GM18511 (cell line): ENCODE data around the gene TXNRD3.

Experiments used
- ATAC-seq: cut with Tn5 transposase; IDR thresholded peaks from one replicate; pipeline ENCODE4 v1.9.1; 2021; ENCODE audit warnings: mild to moderate bottlenecking, moderate library complexity; ENCODE audit not compliant: unreplicated experiment

TXNRD3 gene

DNA sequence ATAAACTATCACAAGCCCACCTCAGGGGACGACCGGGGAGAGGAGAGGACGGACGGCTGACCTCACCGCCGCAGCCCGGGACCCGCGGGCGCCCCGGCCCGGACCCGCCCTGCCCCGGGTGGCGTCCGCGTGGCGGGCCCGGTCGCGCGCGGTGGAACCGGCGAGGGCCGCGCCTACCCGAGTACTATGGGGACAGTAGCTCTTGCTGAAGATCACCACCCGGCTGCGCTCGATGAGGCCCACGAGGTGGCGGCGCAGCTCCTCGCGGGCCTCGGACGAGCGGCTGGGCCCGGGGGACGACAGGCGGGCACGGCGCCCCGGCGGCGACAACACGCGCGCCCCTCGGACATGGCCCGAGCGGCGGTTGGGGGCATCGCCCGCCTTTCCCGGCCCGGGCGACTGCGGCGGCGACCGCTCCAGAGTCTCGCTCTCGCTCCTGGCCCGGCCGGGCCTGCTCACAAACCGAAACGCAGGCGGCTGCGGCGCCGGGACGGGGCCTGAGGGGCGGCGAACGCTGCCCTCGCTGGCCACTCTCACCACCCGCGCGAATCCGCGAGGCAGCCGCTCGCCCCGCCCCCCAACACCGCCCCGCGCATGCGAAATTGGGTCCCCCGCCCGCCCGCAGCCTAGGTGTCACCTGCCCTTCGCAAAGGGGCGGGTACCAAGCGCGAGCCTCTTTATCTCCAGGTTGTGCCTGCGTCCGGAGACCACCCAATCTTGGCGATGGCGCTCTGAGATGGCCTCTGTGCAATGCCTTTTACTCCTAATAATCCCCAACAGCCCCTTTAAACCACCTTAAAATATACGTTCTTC lies at the start of gene TXNRD3:
TSS of gene TXNRD3 (minus strand) at position 554 of the 813 bp plus-strand sequence.
- no peak for ATAC-seq

GRCh38 chr3:126703512-126704493 lies 48.9 kb upstream of the TXNRD3 start, which contains the start of gene CHCHD6:
Gene CHCHD6 (plus strand): TSS chr3:126704240. CDS start chr3:126704313, 73 bp downstream.
- ATAC-seq = peak; percentile 98

GRCh38 chr3:126699011-126699410 lies 44.1 kb upstream of the TXNRD3 start:
- no peak for ATAC-seq

DNA sequence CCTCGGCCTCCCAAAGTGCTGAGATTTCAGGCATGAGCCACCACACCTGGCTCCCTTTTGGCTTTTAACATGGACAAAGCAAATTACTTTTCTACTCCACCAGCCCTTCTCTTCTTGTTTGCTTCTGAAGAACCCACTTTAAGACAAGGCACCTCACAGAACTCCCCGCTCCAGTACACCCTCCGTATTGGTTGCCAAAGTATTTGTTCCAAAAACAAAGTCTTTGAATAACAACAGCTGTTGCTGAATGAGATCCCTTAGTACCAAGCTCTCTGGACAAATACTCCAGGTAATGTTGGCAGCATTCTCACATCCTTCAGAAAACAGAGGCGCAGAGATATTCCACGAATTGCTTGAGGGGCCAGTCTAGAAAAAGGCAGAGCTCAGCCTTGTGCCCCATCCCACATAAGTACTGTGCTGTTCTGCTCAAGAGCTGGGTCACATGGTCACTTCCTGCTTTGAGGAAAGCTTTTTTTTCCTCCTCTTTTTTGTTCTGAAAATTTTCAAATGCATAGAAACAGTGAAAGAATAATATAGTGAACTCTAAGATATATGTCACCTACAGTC lies 41.9 kb upstream of the TXNRD3 start:
- no peak for ATAC-seq

DNA sequence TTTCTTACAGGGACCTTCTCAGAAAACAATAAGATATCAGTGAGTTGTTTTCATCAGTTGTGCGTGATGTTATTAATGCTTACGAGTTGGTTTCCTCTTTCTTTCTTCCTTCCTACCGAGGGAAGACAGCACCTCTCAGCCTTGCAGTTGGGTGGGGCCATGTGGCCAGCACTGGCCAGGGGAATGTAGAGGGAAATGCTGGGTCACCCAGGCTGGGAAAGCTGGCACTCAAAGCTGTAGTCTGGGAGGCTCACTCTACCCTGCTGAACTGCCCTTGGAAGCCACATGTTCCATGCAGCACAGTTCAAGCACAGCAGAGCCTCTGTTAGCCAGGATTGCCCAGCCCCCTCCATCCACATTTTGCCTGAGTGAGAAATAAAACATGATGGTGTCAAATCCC lies 39.0 kb upstream of the TXNRD3 start:
- ATAC-seq = no peak

GRCh38 chr3:126692858-126693257 lies 37.9 kb upstream of the TXNRD3 start:
- no peak for ATAC-seq

DNA sequence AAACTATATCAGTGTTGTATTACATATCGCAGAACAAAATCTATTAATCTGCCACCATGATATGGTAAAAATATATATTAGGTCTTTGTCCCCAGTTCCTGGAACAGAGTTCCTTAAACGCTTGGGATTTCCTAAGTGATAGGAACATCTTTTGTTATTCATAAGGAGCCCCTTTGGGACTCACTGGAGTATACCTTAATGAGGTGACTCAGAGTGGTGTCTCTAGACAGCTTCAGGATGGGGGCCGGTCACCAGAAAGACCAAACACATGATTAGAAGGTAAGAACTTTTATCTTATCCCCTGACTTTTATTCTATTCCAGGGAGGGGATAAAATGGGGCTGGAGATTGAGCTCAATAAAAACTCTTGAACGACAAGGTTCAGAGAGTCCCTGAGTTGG lies 36.8 kb upstream of the TXNRD3 start:
- no peak for ATAC-seq

GRCh38 chr3:126685493-126685892 lies 30.6 kb upstream of the TXNRD3 start:
- no peak for ATAC-seq

GRCh38 chr3:126685021-126685420 lies 30.1 kb upstream of the TXNRD3 start:
- no peak for ATAC-seq

DNA sequence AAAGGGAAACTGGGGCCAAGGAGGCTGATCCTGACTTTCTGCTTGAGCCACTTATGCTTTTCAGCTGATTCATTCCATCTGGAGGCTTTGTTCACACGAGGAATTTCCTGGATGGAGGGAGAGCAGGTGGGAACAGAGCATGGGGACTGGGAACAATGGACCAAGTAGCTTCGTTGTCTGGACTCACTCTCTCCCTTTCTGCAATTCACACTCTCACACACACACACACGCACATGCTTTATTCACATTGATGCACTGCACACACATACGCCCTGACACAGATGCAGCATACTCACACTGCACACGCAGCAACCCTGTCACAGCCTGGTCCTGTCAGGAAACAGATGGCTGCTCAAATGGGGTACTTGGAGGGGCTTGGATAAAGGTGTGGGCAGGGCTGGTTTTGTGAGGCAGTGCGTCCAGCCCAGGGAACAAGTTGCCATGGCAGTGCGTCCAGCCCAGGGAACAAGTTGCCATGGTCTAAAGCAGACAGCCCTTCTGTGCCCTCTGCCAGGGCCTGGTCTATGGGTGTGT lies 29.4 kb upstream of the TXNRD3 start:
- ATAC-seq = no peak

GRCh38 chr3:126683069-126683468 lies 28.1 kb upstream of the TXNRD3 start:
- ATAC-seq = no peak

- ATAC-seq = no peak
Observed at GRCh38 chr3:126682009-126682408, 27.1 kb upstream of the TXNRD3 start.

- no peak for ATAC-seq
Observed at GRCh38 chr3:126680667-126681055, 25.7 kb upstream of the TXNRD3 start.

DNA sequence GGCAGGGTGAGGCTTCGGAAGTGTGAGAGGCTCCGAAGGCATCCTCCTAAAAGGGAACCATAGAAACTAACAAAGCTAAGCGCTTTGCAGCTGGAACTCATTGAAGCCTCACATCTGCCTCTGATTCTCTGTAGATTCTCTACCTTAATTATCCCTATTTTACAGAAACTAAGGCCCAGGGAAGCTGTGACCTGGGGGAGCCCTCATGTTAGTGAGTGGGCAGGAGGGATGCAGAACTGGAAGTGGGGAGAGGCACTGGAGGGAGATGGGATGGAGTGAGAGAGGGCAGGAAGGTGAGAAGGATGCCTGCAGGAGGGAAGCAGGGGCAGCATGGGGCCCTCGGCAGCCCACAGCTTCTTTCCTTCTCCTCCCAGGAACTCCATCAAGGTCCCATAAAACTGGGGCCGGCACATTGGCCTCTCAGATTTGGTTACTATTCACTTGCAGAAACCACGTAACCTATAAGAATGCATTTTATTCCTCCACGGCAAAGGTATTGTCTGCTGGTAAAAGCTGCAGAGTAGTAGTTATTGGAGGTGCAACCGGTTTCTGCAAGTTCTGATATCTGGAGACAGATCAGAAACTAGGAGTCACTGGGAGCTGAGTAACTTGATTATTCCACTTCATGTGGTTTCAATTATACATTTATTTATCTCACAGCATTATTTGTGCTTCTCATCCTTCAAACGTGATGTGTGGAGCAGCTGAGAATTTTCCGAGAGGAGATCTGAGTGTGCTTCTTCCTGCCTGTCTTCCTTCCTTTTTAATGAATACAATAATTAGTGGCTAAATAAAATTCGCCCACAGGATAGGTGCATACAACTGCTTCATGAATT lies 25.1 kb upstream of the TXNRD3 start:
- ATAC-seq = no peak

DNA sequence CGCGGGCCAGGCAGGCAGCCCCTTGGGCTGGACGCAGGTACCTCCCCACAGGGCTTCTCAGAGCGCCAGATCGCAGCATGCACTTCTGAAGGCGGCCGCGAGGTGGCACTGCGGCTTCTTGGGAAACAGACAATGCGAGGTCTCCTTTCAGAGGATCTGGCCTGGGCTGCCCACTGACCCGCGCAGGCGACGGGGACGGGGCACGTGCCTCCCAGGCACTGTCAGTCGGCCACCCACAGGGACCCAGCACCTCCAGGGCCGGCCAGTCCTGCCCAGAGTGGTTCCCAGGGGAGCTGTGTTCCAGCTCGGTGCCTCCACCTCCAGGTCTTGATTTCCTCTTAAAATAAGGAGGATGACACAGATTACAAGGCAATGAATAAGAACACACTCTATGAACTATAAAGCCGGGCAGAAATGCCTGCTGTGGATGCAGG lies 24.4 kb upstream of the TXNRD3 start:
- peak; percentile 57 for ATAC-seq

DNA sequence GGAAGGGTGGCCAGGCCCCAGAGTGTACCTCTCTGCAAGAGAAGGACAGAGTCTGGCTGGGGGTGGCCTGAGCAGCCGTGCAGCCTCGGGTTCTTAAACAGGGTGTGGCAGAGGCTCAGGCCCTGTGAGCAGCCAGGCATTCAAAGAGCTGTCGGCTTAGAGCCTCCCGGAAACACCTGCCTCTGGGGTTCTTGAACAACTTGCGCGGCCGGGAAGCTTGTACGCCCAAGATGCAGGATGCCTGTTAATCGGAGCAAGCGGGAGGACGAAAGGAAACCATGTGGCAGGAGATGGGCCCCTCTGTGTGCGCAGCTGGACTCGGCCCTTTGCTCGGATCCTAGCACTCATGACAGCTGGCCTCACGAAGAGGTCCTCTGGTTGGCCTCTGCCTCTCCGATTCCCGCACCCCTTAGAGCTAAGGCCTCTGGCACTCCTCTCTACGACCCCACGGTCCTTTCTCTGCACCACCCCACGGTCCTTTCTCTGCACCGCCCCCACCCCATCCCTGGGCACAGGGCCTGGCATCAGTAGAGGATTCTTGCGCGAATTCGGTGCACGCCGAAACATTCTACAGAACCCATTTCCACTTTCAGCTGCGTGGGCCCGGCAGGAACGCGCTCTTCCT lies 23.9 kb upstream of the TXNRD3 start:
- ATAC-seq = no peak

GRCh38 chr3:126677862-126678503 lies 23.1 kb upstream of the TXNRD3 start:
- ATAC-seq = no peak

DNA sequence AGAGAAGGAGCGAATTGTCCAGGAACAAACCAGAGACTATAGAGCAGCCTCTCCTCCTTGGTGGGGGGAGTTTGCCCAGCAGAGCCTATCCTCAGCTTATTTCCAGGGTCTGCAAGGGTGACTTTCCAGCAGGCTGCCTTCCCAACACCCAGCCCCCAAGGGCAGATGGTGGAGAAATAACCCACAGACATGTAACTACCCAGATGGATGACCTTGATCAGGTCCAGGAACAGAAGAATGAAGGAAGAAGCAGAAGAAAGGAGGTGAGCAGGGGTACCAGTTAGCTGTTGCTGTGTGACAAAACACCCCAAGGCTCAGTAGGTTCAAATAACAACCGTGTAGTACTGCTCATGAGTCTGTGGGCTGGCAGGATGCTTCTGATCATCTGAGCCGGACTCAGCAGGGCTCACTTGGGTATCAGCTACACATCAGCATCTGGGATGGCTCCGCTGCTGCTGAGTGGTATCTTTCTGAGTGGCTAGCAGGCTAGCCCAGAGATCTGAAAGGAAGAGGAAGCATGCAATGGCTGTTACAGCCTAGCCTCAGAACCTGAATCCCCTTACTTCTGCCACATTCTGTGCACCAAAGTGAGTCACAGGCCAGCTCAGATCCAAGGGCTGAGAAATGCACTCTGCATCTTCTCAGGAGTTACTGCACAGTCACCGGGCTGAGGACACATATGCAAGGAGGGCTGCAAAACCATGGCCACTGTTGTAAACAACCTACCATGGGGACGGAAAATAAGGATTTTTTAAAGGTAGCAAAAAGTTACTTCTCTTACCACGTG lies 22.2 kb upstream of the TXNRD3 start:
- no peak for ATAC-seq
